Activated B cell treated with CpG ODN at 0.5 μM for 24 hours (primary cell): ENCODE data around the gene NEURL3. TPM values are rescaled to one million over a fixed set of nuclear protein-coding genes. Genes with fewer than 3 reads are reported as not detected.

Experiments used
- ATAC-seq: fragments of 200-7000 bp; cut with Tn5 transposase; one replicate; pipeline ENCODE4 v1.10.0; 2021; ENCODE audit warnings: low read depth, mild to moderate bottlenecking, moderate library complexity
- CTCF ChIA-PET: fragments of 350-600 bp; sonication (Branson Sonifier 250); formaldehyde crosslinking; loops from one replicate; lab custom pipeline; 2021; ENCODE audit warnings: antibody characterized with exemption; lab: Charles Lee
- POLR2A ChIA-PET: fragments of 350-600 bp; sonication (Branson Sonifier 250); formaldehyde crosslinking; loops from one replicate; lab custom pipeline; 2021; ENCODE audit warnings: antibody characterized with exemption; lab: Charles Lee
- DNase-seq: peaks from one replicate; pipeline ENCODE4 v3.0.0; 2022
- H3K27ac Mint-ChIP-seq: one replicate; pipeline ENCODE4 v1.8.0; 2020; ENCODE audit warnings: mixed read lengths
- H3K27me3 Mint-ChIP-seq: one replicate; pipeline ENCODE4 v1.8.0; 2021; ENCODE audit warnings: mixed read lengths
- H3K36me3 Mint-ChIP-seq: one replicate; pipeline ENCODE4 v1.8.0; 2021; ENCODE audit warnings: low read depth, mixed read lengths
- H3K4me1 Mint-ChIP-seq: one replicate; pipeline ENCODE4 v1.8.0; 2021; ENCODE audit warnings: mixed read lengths
- H3K4me3 Mint-ChIP-seq: one replicate; pipeline ENCODE4 v1.8.0; 2020; ENCODE audit warnings: mild to moderate bottlenecking, mixed read lengths
- H3K9me3 Mint-ChIP-seq: one replicate; pipeline ENCODE4 v1.8.0; 2020; ENCODE audit warnings: mixed read lengths
- intact Hi-C: fragments of 100-400 bp; cut with micrococcal nuclease; formaldehyde crosslinking; loops from one replicate; pipeline ENCODE4 v1.15.1; 2024
- total RNA-seq: library from RNA; stranded (reverse); gene quantifications from 2 replicates; pipeline ENCODE4 v1.2.3, GENCODE V29; 2022
- TF ChIP-seq, protein P1 (sequence below): fragments of 200-600 bp; IDR thresholded peaks from one replicate; pipeline ENCODE4 v1.8.0; 2022; ENCODE audit warnings: antibody characterized with exemption, mild to moderate bottlenecking

Gene NEURL3
- total RNA-seq, 1 donor from 2014 or later: not detected

DNA sequence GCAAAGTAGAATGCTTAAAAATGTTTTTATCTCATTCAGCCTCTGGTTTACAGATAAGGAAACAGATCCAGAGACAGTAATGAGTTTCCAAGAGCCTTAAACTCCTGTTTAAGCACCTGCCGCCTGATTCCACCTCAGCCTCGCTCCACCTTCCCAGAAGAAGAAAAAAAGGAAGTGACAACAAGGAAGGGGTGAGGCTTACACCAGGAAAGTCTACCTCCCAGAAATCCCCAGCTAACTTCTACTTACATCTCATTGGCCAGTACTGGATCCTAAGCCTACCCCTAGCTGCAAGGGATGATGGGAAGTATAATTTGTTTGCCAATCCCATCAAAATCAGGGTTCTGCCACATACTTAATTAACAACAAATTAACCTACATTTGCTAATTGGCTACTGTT lies 16.1 kb upstream of the NEURL3 start:
- POLR2A ChIA-PET: no interaction called here
- Mint-ChIP-seq H3K36me3 (no peaks in the 10 kb centered on the region), H3K27ac (no peak overlapping the region), H3K4me3 (no peak overlapping the region), H3K4me1 (peaks cover 5% of the 10 kb centered on the region), H3K9me3 (peaks cover 7% of the 10 kb centered on the region), H3K27me3 (peaks cover 3% of the 10 kb centered on the region)
- intact Hi-C loops: no loop called here
- ATAC-seq (no peak), DNase-seq (no peak)
- TF ChIP-seq, protein P1, sequence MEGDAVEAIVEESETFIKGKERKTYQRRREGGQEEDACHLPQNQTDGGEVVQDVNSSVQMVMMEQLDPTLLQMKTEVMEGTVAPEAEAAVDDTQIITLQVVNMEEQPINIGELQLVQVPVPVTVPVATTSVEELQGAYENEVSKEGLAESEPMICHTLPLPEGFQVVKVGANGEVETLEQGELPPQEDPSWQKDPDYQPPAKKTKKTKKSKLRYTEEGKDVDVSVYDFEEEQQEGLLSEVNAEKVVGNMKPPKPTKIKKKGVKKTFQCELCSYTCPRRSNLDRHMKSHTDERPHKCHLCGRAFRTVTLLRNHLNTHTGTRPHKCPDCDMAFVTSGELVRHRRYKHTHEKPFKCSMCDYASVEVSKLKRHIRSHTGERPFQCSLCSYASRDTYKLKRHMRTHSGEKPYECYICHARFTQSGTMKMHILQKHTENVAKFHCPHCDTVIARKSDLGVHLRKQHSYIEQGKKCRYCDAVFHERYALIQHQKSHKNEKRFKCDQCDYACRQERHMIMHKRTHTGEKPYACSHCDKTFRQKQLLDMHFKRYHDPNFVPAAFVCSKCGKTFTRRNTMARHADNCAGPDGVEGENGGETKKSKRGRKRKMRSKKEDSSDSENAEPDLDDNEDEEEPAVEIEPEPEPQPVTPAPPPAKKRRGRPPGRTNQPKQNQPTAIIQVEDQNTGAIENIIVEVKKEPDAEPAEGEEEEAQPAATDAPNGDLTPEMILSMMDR: no peak
- CTCF ChIA-PET: interaction anchor here (0.9 to 1.4 kb wide), 2 partner anchors 33 to 114 kb away, joined by 3 read pairs; no protein-coding TSS in a partner anchor

DNA sequence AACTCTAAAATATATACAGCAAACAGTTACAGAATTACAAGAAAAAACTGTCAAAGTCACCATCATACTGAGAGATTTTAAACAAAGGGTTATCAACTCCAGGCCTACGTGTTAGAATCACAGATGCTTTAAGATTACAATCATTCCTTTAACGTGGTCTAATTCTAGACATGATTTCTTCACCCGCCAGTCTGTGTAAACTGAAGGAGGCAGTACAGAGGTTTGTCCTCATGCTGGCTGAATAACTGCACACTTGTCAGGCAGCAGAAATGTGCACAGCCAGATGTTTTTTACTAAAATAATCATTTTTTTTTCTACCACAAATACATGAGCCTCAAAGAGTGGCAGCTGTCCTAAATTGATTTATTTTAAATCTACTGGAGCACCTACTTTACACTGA lies 15.5 kb upstream of the NEURL3 start:
- POLR2A ChIA-PET: interaction anchor here (0.8 kb wide), 1 partner anchor 15 kb away, joined by 5 read pairs; no protein-coding TSS in a partner anchor
- Mint-ChIP-seq H3K4me3 (no peak overlapping the region), H3K27ac (no peak overlapping the region), H3K9me3 (peaks cover 7% of the 10 kb centered on the region), H3K36me3 (no peaks in the 10 kb centered on the region), H3K27me3 (peaks cover 3% of the 10 kb centered on the region), H3K4me1 (peaks cover 5% of the 10 kb centered on the region)
- CTCF ChIA-PET: interaction anchor here (1.2 to 1.4 kb wide), 3 partner anchors 10 to 113 kb away, joined by 3 to 5 read pairs (median 4); no protein-coding TSS in a partner anchor
- intact Hi-C loops: no loop called here
- DNase-seq (no peak), ATAC-seq (no peak)
- TF ChIP-seq, protein P1: no peak

- intact Hi-C loops: no loop called here
- DNase-seq: no peak
- no peak overlapping the region for H3K27ac Mint-ChIP-seq
- POLR2A ChIA-PET: interaction anchor here (0.8 kb wide), 1 partner anchor 16 kb away, joined by 5 read pairs; no protein-coding TSS in a partner anchor
- TF ChIP-seq, protein P1: no peak
- H3K4me1 Mint-ChIP-seq: peaks cover 5% of the 10 kb centered on the region
- H3K36me3 Mint-ChIP-seq: no peaks in the 10 kb centered on the region
- no peak for ATAC-seq
- CTCF ChIA-PET: interaction anchor here (1.2 to 1.4 kb wide), 3 partner anchors 10 to 113 kb away, joined by 3 to 5 read pairs (median 4); no protein-coding TSS in a partner anchor
- H3K9me3 Mint-ChIP-seq: peaks cover 7% of the 10 kb centered on the region
- H3K4me3 Mint-ChIP-seq: no peak overlapping the region
- peaks cover 3% of the 10 kb centered on the region for H3K27me3 Mint-ChIP-seq
Observed at GRCh38 chr2:96520231-96520630, 15.1 kb upstream of the NEURL3 start.

- POLR2A ChIA-PET: interaction anchor here (2.3 kb wide), 1 partner anchor 10 kb away, joined by 12 read pairs; no protein-coding TSS in a partner anchor
- no peak overlapping the region for H3K4me3 Mint-ChIP-seq
- CTCF ChIA-PET: no interaction called here
- ATAC-seq (no peak), DNase-seq (no peak)
- H3K9me3 Mint-ChIP-seq: peaks cover 7% of the 10 kb centered on the region
- no peaks in the 10 kb centered on the region for H3K4me1 Mint-ChIP-seq
- H3K27me3 Mint-ChIP-seq: no peaks in the 10 kb centered on the region
- no peak overlapping the region for H3K27ac Mint-ChIP-seq
- TF ChIP-seq, protein P1: no peak
- intact Hi-C loops: no loop called here
- H3K36me3 Mint-ChIP-seq: no peaks in the 10 kb centered on the region
Observed at GRCh38 chr2:96517079-96517478, 11.9 kb upstream of the NEURL3 start.

DNA sequence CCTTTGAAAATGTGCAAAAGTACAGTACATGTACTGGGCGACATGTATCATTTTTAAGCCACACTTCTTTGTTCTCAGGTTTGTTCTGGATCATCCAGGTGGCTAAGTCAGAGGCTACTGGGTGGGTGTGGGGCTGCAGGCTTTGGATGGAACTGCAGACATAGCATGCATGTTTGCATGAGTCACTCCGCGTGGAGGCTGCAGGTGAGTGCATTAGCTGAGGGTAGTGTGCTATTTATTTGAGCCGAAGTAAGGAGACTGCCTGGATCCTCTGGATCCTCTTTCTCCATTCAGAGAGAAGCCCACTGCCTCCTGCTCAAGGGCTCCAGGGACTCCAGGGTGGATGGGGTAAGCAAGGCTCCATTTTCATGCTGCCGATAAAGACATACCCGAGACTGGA lies 9.4 kb upstream of the NEURL3 start:
- H3K27me3 Mint-ChIP-seq: no peaks in the 10 kb centered on the region
- no peak for ATAC-seq
- H3K27ac Mint-ChIP-seq: no peak overlapping the region
- no peak overlapping the region for H3K4me3 Mint-ChIP-seq
- DNase-seq: no peak
- POLR2A ChIA-PET: no interaction called here
- CTCF ChIA-PET: no interaction called here
- TF ChIP-seq, protein P1: no peak
- peaks cover 4% of the 10 kb centered on the region for H3K4me1 Mint-ChIP-seq
- no peaks in the 10 kb centered on the region for H3K36me3 Mint-ChIP-seq
- peaks cover 7% of the 10 kb centered on the region for H3K9me3 Mint-ChIP-seq
- intact Hi-C loops: no loop called here
